ENCODE measurements around the gene ZSWIM1.

Gene ZSWIM1

GRCh38 chr20:45905505-45906079 lies 24.6 kb downstream of the ZSWIM1 start:
- Histone ChIP-seq H4K20me1 (ENCODE audit: insufficient read depth, low read length) (no peaks in the 10 kb centered on the region), H3K27me3 (ENCODE audit: low read depth, low read length) (no peaks in the 10 kb centered on the region), H3K4me2 (ENCODE audit: low read length) (no peak overlapping the region), H3K27ac (ENCODE audit: low read length) (no peak overlapping the region), H2AFZ (ENCODE audit: low read depth, low read length) (no peak overlapping the region), H3K4me3 (ENCODE audit: low read length) (no peak overlapping the region), H3K4me1 (ENCODE audit: low read length) (peaks cover 6% of the 10 kb centered on the region; the same call in 1 of the 2 replicates), H3K36me3 (replicated peaks; ENCODE audit: low read depth, low read length) (peaks cover 2% of the 10 kb centered on the region), H3K79me2 (ENCODE audit: low read length) (no peaks in the 10 kb centered on the region), H3K9me3 (ENCODE audit: insufficient read depth, low read length) (no peaks in the 10 kb centered on the region), H3K9ac (ENCODE audit: low read length) (no peak overlapping the region)
- TF ChIP-seq, protein P1, sequence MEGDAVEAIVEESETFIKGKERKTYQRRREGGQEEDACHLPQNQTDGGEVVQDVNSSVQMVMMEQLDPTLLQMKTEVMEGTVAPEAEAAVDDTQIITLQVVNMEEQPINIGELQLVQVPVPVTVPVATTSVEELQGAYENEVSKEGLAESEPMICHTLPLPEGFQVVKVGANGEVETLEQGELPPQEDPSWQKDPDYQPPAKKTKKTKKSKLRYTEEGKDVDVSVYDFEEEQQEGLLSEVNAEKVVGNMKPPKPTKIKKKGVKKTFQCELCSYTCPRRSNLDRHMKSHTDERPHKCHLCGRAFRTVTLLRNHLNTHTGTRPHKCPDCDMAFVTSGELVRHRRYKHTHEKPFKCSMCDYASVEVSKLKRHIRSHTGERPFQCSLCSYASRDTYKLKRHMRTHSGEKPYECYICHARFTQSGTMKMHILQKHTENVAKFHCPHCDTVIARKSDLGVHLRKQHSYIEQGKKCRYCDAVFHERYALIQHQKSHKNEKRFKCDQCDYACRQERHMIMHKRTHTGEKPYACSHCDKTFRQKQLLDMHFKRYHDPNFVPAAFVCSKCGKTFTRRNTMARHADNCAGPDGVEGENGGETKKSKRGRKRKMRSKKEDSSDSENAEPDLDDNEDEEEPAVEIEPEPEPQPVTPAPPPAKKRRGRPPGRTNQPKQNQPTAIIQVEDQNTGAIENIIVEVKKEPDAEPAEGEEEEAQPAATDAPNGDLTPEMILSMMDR (IDR thresholded peaks at IDR 0.05; ENCODE audit: low read depth, low read length) = no peak
- TF ChIP-seq EZH2phosphoT487 (IDR thresholded peaks at IDR 0.05; ENCODE audit: low read depth) = no peak

DNA sequence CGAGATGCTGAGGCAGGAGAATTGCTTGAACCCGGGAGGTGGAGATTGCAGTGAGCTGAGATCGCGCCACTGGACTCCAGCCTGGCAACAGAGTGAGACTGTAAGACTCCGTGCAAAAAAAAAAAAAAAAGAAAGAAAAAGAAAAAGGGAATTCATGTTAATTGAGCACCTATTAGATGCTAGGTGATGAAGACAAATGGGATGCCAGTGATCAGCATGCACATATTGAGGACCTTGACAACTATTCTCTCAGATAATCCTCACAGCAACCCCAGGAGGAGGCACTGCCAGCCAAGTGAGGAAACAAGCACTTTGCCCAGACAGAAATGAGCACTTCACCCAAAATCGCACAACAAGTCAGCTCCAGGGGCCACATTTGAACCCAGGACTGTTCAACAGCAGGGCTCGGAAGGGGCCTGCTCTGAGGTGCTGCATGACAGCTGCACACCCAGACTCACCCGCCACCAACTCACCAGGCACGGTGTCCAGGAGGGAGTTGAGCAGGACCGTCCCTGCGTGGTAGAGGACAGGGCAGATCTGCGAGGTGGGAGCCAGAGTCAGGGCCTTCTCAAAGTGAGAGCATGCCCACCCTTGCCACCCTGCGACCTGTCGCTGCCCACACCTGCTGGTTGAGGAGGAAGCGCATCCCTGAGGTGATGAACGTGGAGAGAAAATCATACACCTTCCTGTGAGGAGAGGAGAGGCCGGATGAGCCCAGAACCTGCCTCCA lies 26.4 kb downstream of the ZSWIM1 start:
- Histone ChIP-seq H2AFZ (ENCODE audit: low read depth, low read length) (no peak overlapping the region), H3K36me3 (replicated peaks; ENCODE audit: low read depth, low read length) (no peaks in the 10 kb centered on the region), H3K79me2 (ENCODE audit: low read length) (no peaks in the 10 kb centered on the region; the same call in 1 of the 2 replicates), H3K4me2 (ENCODE audit: low read length) (no peak overlapping the region), H3K27ac (ENCODE audit: low read length) (no peak overlapping the region), H3K9ac (ENCODE audit: low read length) (no peak overlapping the region), H3K9me3 (ENCODE audit: insufficient read depth, low read length) (no peaks in the 10 kb centered on the region), H3K4me1 (ENCODE audit: low read length) (peaks cover 19% of the 10 kb centered on the region), H4K20me1 (ENCODE audit: insufficient read depth, low read length) (no peaks in the 10 kb centered on the region), H3K4me3 (ENCODE audit: low read length) (no peak overlapping the region), H3K27me3 (ENCODE audit: low read depth, low read length) (no peaks in the 10 kb centered on the region)
- TF ChIP-seq, protein P1 (IDR thresholded peaks at IDR 0.05; ENCODE audit: low read depth, low read length) = no peak
- TF ChIP-seq EZH2phosphoT487 (IDR thresholded peaks at IDR 0.05; ENCODE audit: low read depth) = no peak

DNA sequence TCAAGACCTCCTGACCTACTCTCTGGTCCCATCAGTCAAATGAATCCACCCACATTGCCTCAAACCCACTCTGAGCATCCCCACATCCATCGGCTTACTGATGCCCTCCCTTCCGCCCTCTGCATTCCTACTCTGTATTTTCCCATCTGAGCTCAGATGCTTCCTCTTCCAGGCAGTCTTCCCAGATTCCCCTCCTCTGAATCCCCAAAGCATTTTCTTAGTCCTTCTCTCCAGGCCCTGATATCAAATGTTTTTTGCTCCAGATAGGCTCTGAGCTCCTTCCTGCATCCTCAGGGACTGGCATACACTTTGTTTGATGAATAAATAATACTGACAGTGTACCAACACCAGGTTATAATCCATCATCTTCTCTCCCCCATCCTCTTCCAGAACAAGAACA lies 27.1 kb downstream of the ZSWIM1 start:
- no peak overlapping the region for H3K27ac ChIP-seq (ENCODE audit: low read length)
- H3K9me3 ChIP-seq (ENCODE audit: insufficient read depth, low read length) = no peaks in the 10 kb centered on the region
- H2AFZ ChIP-seq (ENCODE audit: low read depth, low read length) = no peak overlapping the region
- H3K4me2 ChIP-seq (ENCODE audit: low read length) = no peak overlapping the region
- peaks cover 25% of the 10 kb centered on the region for H3K4me1 ChIP-seq (ENCODE audit: low read length)
- no peak for TF ChIP-seq EZH2phosphoT487 (IDR thresholded peaks at IDR 0.05; ENCODE audit: low read depth)
- TF ChIP-seq, protein P1 (IDR thresholded peaks at IDR 0.05; ENCODE audit: low read depth, low read length) = no peak
- H3K79me2 ChIP-seq (ENCODE audit: low read length) = no peaks in the 10 kb centered on the region; the same call in 1 of the 2 replicates
- H3K36me3 ChIP-seq (replicated peaks; ENCODE audit: low read depth, low read length) = no peaks in the 10 kb centered on the region
- H3K9ac ChIP-seq (ENCODE audit: low read length) = no peak overlapping the region
- H3K4me3 ChIP-seq (ENCODE audit: low read length) = no peak overlapping the region
- H4K20me1 ChIP-seq (ENCODE audit: insufficient read depth, low read length) = no peaks in the 10 kb centered on the region
- no peaks in the 10 kb centered on the region for H3K27me3 ChIP-seq (ENCODE audit: low read depth, low read length)

- Histone ChIP-seq H3K36me3 (replicated peaks; ENCODE audit: low read depth, low read length) (no peaks in the 10 kb centered on the region), H4K20me1 (ENCODE audit: insufficient read depth, low read length) (no peaks in the 10 kb centered on the region), H3K4me2 (ENCODE audit: low read length) (no peak overlapping the region), H3K9ac (ENCODE audit: low read length) (no peak overlapping the region), H3K9me3 (ENCODE audit: insufficient read depth, low read length) (no peaks in the 10 kb centered on the region), H2AFZ (ENCODE audit: low read depth, low read length) (no peak overlapping the region), H3K79me2 (ENCODE audit: low read length) (no peaks in the 10 kb centered on the region; the same call in 1 of the 2 replicates), H3K4me3 (ENCODE audit: low read length) (no peak overlapping the region), H3K27me3 (ENCODE audit: low read depth, low read length) (no peaks in the 10 kb centered on the region), H3K27ac (ENCODE audit: low read length) (no peak overlapping the region), H3K4me1 (ENCODE audit: low read length) (peaks cover 37% of the 10 kb centered on the region)
- TF ChIP-seq, protein P1 (IDR thresholded peaks at IDR 0.05; ENCODE audit: low read depth, low read length) = no peak
- no peak for TF ChIP-seq EZH2phosphoT487 (IDR thresholded peaks at IDR 0.05; ENCODE audit: low read depth)
Observed at GRCh38 chr20:45909336-45909808, 28.3 kb downstream of the ZSWIM1 start.
